ENCODE data around the gene TOM1L1.

TOM1L1 gene

DNA sequence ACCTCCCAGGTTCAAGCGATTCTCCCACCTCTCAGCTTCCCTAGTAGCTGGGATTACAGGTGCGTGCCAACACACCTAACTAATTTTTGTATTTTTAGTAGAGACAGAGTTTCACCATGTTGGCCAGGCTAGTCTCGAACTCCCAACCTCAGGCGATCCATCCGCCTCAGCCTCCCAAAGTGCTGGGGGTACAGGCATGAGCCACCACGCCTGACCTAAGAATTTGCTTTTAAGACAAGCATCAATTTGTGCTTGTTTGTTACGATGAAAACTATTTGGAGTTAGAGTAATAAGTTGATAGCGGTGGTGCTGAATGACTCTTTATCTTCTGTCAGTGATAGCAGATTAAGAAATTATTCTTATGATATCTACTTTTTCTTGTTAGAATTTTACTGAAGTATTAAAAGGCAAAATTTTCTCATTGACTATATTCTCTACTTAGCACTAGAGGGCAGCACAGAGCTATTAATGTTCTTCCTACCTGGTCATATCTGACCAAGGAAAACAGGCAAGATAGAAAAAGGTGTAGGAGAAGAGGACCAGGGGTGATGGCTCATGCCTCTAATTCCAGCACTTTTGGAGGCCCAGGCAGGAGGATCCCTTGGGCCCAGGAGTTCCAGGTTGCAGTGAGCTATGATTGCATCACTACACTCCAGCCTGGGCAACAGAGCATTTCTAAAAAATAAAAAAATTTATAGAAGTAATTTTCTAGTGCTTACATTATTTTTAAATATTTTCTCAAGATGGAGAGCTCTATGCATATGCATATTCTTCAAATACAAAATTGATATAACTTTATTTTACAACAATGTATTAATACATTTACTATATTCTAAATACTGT is 92.4 kb downstream of the TOM1L1 start:
- no peak for DNase-seq (ENCODE audit: low read depth)

- no peak for DNase-seq (ENCODE audit: low read depth)
Observed at GRCh38 chr17:54996441-54996840, 95.8 kb downstream of the TOM1L1 start.

DNA sequence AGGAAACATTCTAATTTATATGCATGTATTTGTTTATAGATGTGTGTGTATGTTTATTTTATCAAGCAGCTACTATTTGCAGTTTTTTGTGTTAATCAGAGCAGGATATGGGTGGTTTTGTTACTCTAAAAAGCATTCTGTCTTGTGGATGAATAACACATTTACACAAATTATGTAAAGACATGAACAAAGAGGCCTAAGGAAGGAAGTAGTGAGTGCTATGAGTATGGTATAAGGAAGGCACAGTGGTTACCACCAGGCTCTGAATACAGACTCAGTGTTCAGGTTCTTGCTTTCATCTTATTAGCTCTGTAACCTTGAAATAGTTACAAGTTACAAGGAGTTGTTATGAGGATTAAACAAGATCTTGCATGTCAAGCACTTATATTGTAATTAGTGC is 101.8 kb downstream of the TOM1L1 start:
- DNase-seq (ENCODE audit: low read depth), result no peak

DNA sequence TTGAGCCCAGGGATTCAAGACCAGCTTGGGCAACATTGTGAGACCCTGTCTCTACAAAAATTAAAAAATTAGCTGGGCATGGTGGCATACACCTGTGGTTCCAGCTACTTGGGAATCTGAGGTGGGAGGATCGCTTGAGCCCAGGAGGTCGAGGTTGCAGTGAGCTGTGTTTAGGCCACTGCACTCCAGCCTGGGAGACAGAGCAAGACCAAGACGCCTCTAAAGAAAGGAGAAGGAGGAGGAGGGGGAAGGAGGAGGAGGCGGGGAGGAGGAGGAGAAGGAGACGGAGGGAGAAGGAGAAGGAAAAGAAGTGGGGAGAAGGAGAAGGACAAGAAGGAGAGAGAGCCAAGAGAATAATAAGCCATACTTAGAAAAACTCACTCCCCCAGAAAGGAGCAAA is 103.8 kb downstream of the TOM1L1 start:
- DNase-seq (ENCODE audit: low read depth), result no peak

GRCh38 chr17:55005520-55005919 is 104.9 kb downstream of the TOM1L1 start:
- DNase-seq (ENCODE audit: low read depth), result no peak

Data from activated T-cell treated with anti-CD3 and anti-CD28 coated beads for 48 hours (primary cell).